GM21737 (cell line): Measurements from ENCODE around the gene TRMT1L.

ENCODE experiments used
- ATAC-seq: cut with Tn5 transposase; IDR thresholded peaks from one replicate; pipeline ENCODE4 v1.9.1; 2021; ENCODE audit warnings: mild to moderate bottlenecking, moderate library complexity; ENCODE audit not compliant: unreplicated experiment

The TRMT1L gene

DNA sequence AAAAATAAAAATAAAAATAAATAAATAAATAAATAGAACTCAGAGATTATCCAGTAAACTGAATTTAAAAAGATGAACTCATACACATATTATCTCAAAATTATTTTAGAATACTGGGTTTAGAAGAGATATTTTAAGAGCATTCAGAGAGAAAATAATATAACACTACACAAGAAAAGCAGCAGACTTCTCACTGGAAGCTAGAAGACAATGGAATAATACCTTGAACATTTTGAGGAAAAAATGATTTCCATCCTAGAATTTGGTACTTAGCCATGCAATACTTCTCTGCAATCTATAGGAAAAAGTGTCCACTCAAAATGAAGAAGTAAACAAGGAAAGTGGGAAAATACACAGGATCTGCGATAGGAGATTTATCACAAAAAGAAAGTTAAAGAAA is 24.2 kb downstream of the TRMT1L start:
- ATAC-seq = no peak

DNA sequence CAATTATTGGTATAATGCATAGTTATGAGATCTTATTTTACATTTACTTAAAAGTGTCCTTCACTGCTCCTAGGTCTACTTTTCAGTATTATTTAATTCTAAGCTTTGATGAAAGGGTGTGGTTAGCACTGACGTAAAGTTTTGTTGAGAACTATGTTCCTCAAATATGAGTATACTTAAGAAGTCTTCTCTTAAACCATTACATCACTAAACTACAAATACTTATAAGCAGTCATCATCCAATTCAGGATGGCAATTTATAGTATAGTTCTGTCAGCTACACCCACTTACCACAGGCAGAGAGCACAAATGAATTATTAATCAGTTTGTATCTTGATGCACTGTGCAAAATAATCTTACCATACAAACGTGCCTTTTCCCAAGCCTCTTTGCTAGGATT is 27.0 kb downstream of the TRMT1L start:
- ATAC-seq = no peak

DNA sequence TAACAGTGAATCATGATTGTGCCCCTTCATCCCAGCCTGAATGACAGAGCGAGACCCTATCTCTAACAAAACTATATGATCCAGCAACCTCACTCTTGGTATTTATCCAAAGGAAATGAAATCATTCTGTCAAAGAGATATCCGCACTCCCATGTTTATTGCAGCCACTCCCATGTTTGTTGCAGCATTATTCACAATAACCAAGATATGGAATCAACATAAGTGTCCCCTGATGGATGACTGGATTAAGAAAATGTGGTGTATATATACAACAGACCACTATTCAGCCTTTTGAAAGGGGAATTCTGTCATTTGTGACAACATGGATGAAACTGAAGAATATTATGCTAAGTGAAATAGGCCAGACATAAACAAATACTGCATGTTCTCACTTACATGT is 44.4 kb downstream of the TRMT1L start:
- ATAC-seq = no peak

DNA sequence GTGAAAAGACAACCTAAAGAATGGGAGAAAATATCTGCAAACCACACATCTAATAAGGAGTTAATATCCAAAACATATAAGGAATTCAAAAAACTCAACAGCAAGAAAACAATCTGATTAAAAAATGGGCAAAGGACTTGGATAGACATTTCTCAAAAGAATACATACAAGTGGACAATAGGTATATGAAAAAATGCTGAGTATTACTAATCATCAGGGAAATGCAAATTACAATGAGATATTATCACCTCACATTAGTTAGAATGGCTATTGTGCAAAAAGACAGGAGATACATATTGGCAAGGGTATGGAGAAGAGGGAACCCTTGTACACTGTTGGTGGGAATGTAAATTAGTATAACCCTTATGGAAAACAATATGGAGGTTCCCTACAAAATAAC is 44.9 kb downstream of the TRMT1L start:
- ATAC-seq = no peak

DNA sequence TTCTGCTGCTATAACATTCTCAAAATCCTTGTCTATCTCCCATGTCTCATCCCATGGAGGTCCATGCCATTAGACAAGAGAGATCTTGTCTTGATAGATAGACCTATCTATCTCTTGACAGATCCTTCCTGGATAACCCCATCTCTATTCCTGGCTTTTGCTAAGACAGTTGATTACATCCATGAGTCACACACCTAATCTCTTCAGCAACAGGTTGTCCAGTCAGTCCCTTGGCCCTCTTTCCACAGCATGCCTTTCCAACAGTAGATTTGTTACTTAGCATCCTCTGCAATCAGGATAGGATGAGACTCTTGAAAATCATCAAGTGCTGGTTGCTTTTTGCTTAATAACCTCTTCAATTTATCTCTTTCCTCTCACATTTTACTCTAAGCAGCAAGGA is 46.6 kb downstream of the TRMT1L start:
- ATAC-seq = no peak

DNA sequence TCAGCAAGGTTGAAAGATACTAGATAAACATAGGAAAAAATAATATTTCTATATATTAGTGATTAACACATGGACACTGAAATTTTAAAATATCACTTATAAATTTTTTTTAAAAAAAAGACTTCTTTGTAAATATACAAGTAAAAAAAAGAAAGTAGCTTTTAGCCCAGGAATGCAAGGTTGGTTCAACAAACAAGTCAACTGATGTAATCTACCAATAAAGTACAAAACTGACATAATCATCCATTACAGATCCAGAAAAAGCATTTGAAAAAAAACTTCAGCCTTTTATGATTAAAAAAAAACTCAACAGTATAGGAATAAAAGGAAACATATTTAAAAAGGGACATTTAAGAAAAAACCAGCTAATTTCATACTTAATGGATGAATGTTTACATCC is 48.4 kb downstream of the TRMT1L start:
- no peak for ATAC-seq

DNA sequence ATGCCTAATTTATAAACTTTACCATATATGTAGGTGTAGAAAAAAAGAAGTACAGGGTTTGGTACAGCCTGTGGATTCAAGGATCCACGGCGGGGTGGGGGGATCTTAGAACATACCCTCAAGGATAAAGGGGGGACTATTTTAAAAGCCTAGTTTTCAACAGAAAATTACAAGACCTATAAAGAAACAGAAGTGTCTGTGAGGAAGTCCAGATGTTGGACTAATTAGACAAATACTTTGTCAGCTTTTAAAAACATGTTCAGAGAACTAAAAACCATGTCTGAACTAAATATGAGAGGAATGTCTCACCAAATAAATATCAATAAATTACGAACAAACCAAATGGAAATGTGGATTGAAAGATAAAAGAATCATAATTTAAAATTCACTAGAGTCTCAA is 51.6 kb downstream of the TRMT1L start:
- ATAC-seq = no peak

DNA sequence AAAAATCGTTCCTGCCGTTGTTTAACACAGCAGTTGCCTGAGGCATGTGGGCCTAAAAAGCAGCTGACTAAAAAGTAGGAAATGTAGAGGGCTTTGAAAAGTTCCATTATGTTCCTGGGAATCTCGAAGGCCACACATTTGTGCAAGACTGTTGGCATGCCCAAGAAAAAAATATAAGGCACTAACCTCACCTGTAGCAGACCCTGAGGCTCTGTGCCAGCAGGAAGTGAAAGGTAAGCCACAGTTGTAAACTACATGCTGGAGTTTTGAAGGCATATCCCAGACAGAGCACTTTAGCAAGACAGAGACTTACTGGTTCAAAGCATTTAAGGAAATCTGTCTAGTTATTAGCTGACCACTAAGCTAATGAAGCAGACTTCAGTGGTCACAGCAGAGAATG is 52.7 kb downstream of the TRMT1L start:
- ATAC-seq = no peak

DNA sequence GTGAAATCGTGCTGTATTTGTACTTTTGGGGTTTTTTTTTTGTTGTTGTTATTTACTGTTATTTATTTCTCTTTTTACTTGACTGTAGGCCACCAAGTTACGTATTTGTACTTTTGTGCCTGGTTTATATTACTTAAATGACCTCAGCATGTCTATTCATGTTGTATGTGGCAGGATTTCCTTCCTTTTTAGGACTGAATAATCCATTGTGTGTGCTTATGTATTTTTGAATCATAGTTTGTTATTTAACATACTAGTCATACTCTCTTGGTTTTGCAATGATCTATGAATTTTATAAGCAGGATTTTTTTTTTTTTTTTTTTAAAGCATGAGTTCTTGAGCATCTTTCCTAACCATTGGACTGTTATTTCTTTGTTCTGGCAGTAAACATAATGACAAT is 60.2 kb downstream of the TRMT1L start:
- ATAC-seq = no peak

DNA sequence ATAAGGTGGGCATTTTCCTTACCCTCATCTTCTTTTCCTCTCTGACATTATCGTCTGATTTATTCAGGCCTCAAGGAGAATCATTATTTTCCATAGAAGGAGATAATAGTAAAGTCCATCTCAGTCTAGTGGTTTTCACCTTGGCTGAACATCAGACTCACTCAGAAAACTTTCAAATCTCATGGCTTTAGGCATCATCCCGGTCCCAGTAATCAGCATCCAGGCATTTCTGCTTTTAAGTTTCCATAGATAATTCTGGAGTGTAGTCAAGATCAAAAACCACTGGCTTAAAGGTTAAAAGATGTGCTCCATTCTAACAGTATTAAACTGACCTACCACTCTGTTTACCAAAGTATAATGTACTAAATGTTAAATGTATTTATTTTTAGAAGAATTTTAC is 62.0 kb downstream of the TRMT1L start:
- no peak for ATAC-seq

DNA sequence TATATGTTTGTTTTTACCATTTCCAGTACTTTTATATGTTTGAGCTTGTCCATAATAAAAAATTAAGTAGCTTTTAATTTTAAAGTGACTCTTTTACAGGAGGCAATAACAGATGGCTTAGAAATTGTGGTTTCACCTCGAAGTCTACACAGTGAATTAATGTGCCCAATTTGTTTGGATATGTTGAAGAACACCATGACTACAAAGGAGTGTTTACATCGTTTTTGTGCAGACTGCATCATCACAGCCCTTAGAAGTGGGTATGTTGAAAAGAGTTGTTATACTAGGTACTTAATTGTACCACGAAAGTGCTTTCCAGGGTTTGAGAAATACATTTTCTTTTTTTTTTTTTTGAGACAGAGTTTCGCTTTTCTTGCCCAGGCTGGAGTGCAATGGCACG is 65.3 kb downstream of the TRMT1L start:
- no peak for ATAC-seq

DNA sequence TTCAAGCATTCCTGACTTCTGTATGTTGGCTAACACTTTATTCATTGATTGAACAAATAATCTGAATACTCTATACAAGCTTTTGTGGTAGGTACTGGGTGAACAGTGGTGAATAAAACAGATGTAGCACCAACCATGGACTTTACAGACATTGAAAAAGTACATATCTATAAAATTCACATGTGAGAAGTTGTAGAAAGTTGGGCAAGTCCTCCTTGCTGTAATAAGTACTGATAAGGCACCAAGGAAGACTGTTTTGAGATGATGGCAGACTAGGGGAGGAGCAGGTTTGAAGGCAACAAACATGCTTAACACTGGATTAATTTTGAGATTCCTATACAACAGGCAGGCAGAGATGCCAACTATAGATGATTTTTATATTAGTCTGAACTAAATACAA is 69.0 kb downstream of the TRMT1L start:
- ATAC-seq = no peak

DNA sequence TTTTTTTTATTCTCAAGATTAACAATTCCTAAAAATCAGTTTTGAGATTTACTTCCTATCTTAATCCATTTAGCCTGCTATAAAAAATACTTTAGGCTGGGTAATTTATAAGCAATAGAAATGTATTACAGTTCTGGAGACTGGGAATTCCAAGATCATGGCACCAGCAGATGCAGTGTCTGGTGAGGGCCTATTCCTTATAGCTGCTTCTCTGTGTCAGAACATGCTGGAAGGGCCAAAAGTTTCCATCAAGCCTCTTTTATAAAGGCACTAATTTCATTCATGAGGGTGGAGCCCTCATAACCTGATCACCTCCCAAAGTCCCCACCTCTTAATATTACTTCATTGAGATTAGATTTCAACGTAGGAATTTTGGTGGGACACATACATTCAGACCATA is 69.7 kb downstream of the TRMT1L start:
- ATAC-seq = no peak

DNA sequence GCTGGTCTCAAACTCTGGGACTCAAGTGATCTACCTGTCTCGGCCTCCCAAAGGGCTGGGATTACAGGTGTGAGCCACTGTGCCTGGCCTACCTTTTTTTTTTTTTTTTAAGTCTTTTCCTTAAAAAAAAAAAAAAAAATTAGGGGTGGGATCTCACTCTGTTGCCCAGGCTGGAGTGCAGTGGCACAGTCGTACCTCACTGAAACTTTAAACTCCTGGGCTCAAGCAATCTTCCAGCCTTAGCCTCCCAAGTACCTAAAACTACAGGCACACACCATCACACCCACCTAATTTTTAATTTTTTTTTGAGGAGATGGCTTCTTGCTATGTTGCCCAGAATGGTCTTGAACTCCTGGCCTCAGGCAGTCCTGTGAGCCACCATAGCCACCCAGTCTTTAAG is 72.9 kb downstream of the TRMT1L start:
- no peak for ATAC-seq

DNA sequence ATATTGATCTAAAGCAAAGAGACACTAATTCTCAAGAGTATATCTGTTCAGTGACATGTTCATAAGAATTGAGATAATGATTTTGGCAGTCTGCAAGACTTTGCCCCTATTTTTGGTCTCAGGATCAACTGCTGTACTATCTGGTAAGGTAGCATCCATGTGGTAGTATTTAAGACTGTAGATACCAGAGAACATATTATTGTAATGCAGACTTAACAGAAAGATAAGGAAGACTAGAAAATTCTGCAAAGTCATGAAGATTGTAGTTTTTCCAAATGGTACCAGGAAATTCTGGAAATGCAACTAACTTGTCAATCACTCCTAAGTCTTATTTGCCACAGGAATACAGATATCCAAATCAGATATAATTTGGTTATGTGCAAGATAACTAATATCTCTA is 76.3 kb downstream of the TRMT1L start:
- ATAC-seq = no peak

DNA sequence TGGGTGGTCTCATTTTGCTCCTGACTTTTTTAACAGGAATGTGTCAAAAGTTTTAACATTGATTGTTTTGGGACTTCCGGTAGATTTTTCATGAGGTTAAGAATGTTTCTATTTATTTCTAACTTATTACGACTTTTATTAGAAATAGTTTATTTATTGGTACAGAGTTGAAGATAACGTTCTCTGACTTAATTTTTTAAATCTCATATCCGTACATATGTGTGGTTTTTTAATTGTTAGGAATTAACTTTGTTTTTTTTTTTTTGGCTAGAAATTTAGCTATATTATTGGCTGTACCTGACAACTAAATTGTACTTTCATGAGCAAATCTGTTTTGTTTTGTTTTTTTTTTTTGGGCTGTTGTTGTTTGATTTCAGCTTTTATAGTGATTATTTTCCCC is 79.4 kb downstream of the TRMT1L start:
- ATAC-seq = no peak

DNA sequence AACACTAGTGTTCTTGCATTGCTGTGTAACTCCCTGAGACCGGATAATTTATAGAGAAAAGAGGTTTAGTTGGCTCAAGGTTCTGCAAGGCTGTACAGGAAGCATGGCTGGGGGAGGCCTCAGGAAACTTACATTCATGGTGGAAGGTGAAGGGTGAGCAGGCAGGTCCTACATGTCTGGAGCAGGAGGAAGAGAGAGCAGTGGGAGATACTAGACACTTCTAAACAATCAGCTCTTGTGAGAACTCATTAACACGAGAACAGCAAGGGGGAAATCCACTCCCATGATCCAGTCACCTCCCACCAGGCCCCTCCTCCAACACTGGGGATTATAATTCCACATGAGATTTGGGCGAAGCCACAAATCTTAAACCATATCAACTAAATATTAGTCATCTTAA is 81.3 kb downstream of the TRMT1L start:
- no peak for ATAC-seq

DNA sequence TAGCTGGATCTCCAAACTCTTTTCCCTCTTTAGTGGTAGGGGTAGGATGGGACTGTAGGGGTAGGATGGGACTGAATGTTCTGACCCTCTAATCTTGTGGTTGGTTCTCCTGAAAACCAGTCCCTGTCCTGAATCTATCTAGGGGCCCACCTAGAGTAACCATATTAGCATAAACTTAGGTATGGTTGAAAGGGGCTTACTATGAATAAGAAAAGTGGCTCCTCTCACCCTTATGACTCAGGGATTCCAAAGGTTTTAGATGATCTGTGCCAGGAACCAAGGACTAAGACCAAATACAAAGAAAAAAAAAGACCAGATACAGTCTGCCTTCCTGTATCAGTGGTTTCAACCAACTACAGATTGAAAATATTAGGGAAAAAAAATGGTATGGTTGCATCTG is 82.4 kb downstream of the TRMT1L start:
- no peak for ATAC-seq

DNA sequence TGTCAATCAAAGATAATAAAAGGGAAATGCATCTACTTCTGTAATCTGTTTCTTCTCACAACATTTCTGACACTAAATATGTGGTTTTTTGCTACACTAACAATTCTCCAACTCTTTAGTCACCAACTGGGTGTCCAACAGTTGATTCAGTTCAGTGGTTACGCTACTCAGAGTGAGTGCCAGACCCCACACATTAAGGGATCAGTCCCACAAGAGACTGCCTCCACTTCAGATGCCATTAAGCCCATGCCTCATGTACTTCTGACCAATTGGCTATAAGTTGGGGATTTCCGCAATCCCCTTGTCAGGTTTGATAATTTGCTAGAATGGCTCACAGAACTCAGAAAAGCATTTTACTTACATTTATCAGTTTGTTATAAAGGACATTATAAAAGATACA is 83.0 kb downstream of the TRMT1L start:
- ATAC-seq = no peak

DNA sequence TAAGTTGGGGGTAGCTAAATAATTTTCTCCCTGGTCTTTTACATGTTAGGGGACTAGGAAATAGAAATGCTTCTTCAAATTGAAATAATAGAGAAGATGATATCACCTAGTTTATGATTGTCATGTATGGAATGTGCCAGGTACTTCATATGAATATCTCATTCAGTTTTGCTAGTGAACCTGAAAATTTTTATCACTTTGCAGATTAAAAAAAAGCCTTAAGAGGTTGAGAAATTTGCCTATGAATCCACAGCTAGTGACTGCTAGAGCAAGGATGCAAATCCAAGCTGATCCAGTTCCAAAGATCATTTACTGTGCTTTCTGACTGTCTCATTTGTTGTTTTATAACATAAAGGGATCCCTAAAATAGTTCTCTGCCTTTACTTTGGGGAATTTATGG is 86.7 kb downstream of the TRMT1L start:
- no peak for ATAC-seq

DNA sequence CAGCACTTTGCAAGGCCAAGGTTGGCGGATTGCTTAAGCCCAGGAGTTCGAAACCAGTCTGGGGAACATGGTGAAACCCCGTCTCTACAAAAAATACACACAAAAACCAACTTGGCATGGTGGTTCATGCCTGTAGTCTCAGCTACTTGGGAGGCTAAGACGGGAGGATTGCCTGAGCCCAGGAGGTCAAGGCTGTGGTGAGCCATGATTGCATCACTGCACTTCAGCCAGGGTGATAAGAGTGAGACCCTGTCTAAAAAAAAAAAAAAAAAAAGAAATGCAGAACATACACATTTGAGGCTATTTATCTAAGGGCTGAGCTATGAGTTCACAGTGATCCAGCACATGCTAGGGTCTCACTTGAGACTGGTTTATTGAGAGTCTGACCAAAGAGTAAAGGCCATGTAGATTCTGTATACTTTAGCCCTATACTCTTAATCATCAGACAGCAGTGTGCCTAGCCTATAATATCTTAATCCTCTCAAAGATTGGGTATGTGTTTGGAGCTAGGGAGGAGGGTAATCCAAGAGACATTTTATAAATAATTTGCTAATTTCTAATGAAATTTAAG is 87.5 kb downstream of the TRMT1L start:
- no peak for ATAC-seq

DNA sequence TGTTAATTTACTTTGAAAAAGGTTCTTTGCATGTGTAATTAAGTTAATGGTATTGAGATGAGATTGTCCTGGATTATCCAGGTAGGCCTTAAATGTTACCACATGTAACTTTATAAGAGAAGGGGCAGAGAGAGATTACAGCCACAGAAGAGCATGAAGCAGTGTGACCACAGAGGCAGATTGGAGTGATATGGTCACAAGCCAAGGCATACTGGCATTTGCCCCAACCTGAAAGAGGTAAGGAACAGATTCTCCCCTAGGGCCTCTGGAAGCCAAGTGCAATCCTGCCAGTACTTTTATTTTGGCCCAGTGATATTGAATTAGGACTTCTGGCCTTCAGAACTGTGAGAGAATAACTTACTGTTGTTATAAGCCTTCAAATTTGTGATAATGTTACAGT is 88.4 kb downstream of the TRMT1L start:
- no peak for ATAC-seq
